ENCODE results near the gene RETREG3.

- TF ChIP-seq CHD4 (IDR thresholded peaks at IDR 0.05; ENCODE audit: borderline replicate concordance): no peak
- TF ChIP-seq CTCF (IDR thresholded peaks at IDR 0.05): no peak
- TF ChIP-seq POLR2A (IDR thresholded peaks at IDR 0.05; ENCODE audit: low read length): no peak
- TF ChIP-seq EP300 (IDR thresholded peaks at IDR 0.05): no peak
- no peak for TF ChIP-seq RFX5 (IDR thresholded peaks at IDR 0.05)
- no peak for TF ChIP-seq PBX3 (IDR thresholded peaks at IDR 0.05)
- no peak for TF ChIP-seq CEBPB (IDR thresholded peaks at IDR 0.05)
- no peak for TF ChIP-seq SMC3 (IDR thresholded peaks at IDR 0.05)
- no peak for TF ChIP-seq KDM1A (IDR thresholded peaks at IDR 0.05; ENCODE audit: low read depth)
- no peak for TF ChIP-seq MAX (IDR thresholded peaks at IDR 0.05)
Measured at GRCh38 chr17:42568341-42569111, 40.6 kb downstream of the RETREG3 start.
